ENCODE data around the gene KIAA1755.

DNA sequence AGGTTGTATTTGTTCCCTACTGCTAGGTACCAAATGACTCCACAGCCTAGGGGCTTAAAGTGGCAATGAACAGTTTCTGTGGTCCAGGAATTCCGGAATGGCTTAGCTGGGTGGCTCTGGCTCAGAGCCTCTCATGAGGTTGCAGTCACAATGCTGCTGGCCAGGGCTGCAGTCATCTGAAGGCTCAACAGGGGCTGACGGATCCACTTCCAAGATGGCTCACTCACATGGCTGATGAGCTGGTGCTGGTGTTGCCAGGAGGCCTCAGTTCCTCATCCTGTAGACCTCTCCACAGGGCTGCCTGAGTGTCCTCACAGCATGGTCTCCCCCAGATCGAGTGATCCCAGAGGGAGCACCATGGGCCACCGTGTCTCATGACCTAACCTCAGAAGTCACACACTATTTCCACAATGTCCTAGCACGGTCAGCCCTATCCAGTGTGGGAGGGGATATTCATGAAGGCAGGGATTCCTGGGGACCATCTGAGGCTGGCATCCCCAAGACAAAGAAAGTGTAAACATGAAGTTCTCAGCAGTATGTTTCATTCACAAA lies 24.4 kb upstream of the KIAA1755 start:
- no peak for TF ChIP-seq SUZ12 (IDR thresholded peaks at IDR 0.05; ENCODE audit: extremely low read depth, insufficient read depth, insufficient read length)
- TF ChIP-seq YY1 (IDR thresholded peaks at IDR 0.05; ENCODE audit: insufficient read depth, insufficient read length): no peak

Measured in NT2/D1 (cell line).